ENCODE results near the gene NAA50. TPM values are rescaled to one million over a fixed set of nuclear protein-coding genes. Genes with fewer than 3 reads are reported as not detected.

The NAA50 gene
- polyA plus RNA-seq, 3 donors = 32.2 to 105 (median 80.0) TPM

DNA sequence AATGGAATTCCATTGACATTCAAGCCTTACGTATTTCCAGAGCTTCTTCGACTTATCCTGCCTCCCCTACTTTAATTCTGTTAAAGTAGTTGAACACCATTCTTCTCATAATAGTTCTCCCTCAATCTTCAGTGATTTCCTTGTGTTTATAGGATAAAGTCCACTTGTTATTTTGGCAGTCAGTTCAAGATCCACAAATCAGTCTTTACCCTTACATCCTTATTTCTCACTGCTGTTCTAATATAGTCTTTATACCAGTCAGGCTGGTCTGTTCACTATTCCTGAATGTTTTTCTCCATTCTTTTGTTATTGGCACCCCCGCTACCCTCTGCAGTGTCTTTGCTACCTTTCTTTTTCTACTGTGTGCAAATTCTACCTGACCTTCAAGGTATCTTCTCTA is 30.5 kb upstream of the NAA50 start:
- Histone ChIP-seq H2AFZ (ENCODE audit: insufficient read depth, low read depth, low read length, poor library complexity, severe bottlenecking) (no peak overlapping the region), H3K4me2 (replicated peaks; ENCODE audit: extremely low read depth, low read length, poor library complexity, severe bottlenecking) (no peak overlapping the region), H3K36me3 (replicated peaks in 1 of 2; ENCODE audit: control insufficient read depth in 1 of 2, insufficient read depth in 2 of 2, low read length in 2 of 2) (peaks cover 23 to 29% of the 10 kb centered on the region in 2 donors), H4K20me1 (ENCODE audit: insufficient read depth, low read length) (peaks cover 98% of the 10 kb centered on the region), H3K4me1 (ENCODE audit: control insufficient read depth in 1 of 2, insufficient read depth in 2 of 2, low read length in 2 of 2) (no peaks in the 10 kb centered on the region), H3K9ac (ENCODE audit: insufficient read depth, low read length, poor library complexity, severe bottlenecking) (no peak overlapping the region), H3K4me3 (replicated peaks in 1 of 3; ENCODE audit: low read depth in 2 of 3, low read length in 3 of 3) (no peak overlapping the region), H3K27ac (ENCODE audit: low read depth in 1 of 2, low read length in 2 of 2) (peak overlapping the region in 1 of 2 donors; percentile 38), H3K9me3 (replicated peaks in 1 of 2; ENCODE audit: control insufficient read depth in 1 of 2, insufficient read depth in 1 of 2, low read length in 2 of 2) (no peaks in the 10 kb centered on the region), H3K27me3 (ENCODE audit: control insufficient read depth in 2 of 2, insufficient read depth in 2 of 2, low read length in 2 of 2) (no peaks in the 10 kb centered on the region), H3K79me2 (ENCODE audit: insufficient read depth, low read length) (peaks cover 96% of the 10 kb centered on the region)
- Mint-ChIP-seq H3K4me3 (no peak overlapping the region), H3K27ac (peak overlapping the region in 1 of 7 donors; percentile 46), H3K36me3 (peaks cover 33 to 44% of the 10 kb centered on the region in 2 donors), H3K4me1 (peaks cover 11% of the 10 kb centered on the region), H3K27me3 (ENCODE audit: low read depth in 3 of 3) (no peaks in the 10 kb centered on the region), H3K9me3 (no peaks in the 10 kb centered on the region)
- no peak for DNase-seq
- 100% methylated on average over 1 of the region's 3 CpGs for WGBS (ENCODE audit: insufficient coverage)
- TF ChIP-seq, protein P1, sequence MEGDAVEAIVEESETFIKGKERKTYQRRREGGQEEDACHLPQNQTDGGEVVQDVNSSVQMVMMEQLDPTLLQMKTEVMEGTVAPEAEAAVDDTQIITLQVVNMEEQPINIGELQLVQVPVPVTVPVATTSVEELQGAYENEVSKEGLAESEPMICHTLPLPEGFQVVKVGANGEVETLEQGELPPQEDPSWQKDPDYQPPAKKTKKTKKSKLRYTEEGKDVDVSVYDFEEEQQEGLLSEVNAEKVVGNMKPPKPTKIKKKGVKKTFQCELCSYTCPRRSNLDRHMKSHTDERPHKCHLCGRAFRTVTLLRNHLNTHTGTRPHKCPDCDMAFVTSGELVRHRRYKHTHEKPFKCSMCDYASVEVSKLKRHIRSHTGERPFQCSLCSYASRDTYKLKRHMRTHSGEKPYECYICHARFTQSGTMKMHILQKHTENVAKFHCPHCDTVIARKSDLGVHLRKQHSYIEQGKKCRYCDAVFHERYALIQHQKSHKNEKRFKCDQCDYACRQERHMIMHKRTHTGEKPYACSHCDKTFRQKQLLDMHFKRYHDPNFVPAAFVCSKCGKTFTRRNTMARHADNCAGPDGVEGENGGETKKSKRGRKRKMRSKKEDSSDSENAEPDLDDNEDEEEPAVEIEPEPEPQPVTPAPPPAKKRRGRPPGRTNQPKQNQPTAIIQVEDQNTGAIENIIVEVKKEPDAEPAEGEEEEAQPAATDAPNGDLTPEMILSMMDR (IDR thresholded peaks at IDR 0.05) = no peak
- intact Hi-C loops (cut with micrococcal nuclease) = no loop called here

- Histone ChIP-seq H4K20me1 (ENCODE audit: insufficient read depth, low read length) (peaks cover 96% of the 10 kb centered on the region), H3K36me3 (replicated peaks in 1 of 2; ENCODE audit: control insufficient read depth in 1 of 2, insufficient read depth in 2 of 2, low read length in 2 of 2) (peaks cover 16 to 19% of the 10 kb centered on the region in 2 donors), H3K27ac (ENCODE audit: low read depth in 1 of 2, low read length in 2 of 2) (peak overlapping the region in 1 of 2 donors; percentile 40), H2AFZ (ENCODE audit: insufficient read depth, low read depth, low read length, poor library complexity, severe bottlenecking) (no peak overlapping the region), H3K27me3 (ENCODE audit: control insufficient read depth in 2 of 2, insufficient read depth in 2 of 2, low read length in 2 of 2) (no peaks in the 10 kb centered on the region), H3K4me3 (replicated peaks in 1 of 3; ENCODE audit: low read depth in 2 of 3, low read length in 3 of 3) (no peak overlapping the region), H3K9me3 (replicated peaks in 1 of 2; ENCODE audit: control insufficient read depth in 1 of 2, insufficient read depth in 1 of 2, low read length in 2 of 2) (no peaks in the 10 kb centered on the region), H3K4me2 (replicated peaks; ENCODE audit: extremely low read depth, low read length, poor library complexity, severe bottlenecking) (no peak overlapping the region), H3K4me1 (ENCODE audit: control insufficient read depth in 1 of 2, insufficient read depth in 2 of 2, low read length in 2 of 2) (no peaks in the 10 kb centered on the region), H3K79me2 (ENCODE audit: insufficient read depth, low read length) (peaks cover 96% of the 10 kb centered on the region), H3K9ac (ENCODE audit: insufficient read depth, low read length, poor library complexity, severe bottlenecking) (no peak overlapping the region)
- Mint-ChIP-seq H3K4me3 (no peak overlapping the region), H3K27ac (peak overlapping the region in 2 of 7 donors; percentile 12 to 50), H3K4me1 (peaks cover 10% of the 10 kb centered on the region), H3K9me3 (no peaks in the 10 kb centered on the region), H3K36me3 (peaks cover 26 to 33% of the 10 kb centered on the region in 2 donors), H3K27me3 (ENCODE audit: low read depth in 3 of 3) (no peaks in the 10 kb centered on the region)
- DNase-seq = no peak
- WGBS (ENCODE audit: insufficient coverage) = no CpG with 5 or more reads among the region's 1 CpG
- TF ChIP-seq, protein P1 (IDR thresholded peaks at IDR 0.05) = no peak
- intact Hi-C loops (cut with micrococcal nuclease) = no loop called here
Measured at GRCh38 chr3:113775516-113775915, 29.5 kb upstream of the NAA50 start.

Data from CD14-positive monocyte (primary cell).